Measurements from ENCODE around the gene BCL2L12.

BCL2L12 gene

DNA sequence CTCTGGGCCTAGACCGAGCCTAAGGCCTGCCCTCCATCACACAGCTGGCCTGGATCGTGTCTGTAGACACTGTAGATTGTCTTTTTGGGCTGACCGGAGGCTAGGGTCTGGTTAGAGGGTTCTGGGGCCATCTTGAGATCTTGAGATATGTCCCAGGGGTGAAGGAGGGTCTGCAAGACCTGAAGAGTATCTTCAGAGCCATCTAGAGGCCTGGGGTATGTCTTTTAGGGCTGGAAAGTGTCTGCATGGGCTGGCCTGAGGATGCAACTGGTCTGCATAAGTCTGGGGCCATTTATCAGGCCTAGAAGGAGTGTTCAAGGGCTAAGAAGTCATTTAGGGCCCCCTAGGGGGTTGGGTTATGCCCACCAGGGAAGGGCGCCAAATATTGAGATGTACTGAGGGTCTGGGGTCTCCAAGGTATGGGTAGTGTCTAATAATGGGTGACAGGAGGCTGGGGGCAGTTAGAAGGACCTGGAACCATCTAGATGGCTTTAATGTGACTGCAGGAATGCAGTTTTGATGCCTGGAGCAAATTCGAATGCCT is 23.2 kb upstream of the BCL2L12 start:
- no peak for DNase-seq

DNA sequence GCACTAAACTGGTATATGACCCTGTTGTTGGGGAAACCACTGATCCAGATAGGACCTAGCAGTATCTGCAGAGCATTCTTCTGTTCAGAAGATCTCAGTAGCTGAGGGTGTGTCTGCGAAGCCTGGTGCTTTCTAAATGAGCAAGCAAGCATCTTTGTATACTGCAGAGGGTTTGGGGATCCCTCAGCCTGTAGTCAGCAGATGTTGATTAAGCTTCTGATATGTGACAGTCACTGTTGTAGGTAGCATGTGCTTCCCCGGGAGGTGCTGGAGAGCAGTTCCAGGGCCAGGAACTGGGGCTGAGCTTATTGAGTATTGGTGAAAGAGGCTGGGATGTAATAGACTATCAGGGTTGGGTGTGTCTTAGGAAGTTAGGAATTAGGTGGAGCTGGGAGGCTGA is 22.3 kb upstream of the BCL2L12 start:
- DNase-seq: no peak

DNA sequence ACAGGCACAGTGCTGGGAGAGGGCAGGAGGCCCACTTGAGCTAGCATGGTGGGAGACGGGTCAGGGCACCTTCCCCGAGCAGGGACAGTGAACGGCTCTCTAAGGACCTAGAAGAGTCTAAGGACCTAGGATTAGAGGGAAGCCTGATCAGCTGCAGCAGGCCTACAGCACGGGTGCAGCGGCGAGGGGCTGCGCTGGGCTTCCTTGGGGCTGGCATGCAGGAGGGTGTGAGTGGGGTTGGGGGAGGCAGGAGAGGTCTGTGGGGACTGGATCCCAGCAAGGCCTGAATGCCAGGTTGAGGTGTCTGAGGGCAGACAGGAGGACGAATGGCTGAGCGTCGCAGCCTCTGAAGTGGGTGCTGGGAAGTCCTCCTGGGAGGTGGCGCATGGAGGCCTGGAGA is 20.1 kb upstream of the BCL2L12 start:
- DNase-seq: no peak

DNA sequence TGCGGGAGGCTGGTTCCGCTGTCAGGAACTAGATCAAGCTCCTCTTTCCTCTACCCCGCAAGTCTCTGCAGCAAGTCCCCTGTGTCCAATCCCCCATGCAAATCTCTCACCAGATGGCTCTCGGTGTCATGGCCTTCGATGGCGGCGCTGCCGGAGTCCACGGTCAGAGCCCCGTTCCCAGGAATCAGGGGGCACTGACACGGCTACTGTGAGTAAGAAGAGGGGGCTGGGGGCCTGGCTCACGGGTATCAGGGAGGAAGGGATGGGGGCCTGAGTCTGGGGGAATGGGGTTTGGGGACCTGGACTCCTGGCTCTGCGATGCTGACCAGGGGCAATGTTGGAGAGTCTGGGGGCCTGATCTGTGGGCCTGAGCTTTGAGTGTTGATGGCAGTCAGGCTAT is 19.7 kb upstream of the BCL2L12 start:
- no peak for DNase-seq

DNA sequence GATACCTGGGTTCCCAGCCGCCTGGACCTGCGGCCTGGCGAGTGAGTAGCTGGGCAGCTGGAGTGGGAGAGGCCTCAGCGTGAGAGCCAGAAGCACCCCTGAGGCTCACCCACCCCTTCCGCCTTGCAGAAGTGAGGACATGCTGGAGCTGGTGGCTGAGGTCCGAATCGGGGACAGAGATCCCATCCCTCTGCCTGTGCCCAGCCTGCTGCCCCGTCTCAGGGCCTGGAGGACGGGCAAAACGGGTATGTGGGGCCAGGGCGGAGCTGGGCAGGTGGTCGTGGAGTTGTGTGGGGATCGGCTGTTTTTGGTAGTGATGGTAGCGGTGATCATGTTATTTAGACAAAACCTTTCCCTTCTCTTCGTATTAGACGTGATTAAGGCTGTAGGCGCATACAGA is 19.1 kb upstream of the BCL2L12 start:
- DNase-seq: no peak

DNA sequence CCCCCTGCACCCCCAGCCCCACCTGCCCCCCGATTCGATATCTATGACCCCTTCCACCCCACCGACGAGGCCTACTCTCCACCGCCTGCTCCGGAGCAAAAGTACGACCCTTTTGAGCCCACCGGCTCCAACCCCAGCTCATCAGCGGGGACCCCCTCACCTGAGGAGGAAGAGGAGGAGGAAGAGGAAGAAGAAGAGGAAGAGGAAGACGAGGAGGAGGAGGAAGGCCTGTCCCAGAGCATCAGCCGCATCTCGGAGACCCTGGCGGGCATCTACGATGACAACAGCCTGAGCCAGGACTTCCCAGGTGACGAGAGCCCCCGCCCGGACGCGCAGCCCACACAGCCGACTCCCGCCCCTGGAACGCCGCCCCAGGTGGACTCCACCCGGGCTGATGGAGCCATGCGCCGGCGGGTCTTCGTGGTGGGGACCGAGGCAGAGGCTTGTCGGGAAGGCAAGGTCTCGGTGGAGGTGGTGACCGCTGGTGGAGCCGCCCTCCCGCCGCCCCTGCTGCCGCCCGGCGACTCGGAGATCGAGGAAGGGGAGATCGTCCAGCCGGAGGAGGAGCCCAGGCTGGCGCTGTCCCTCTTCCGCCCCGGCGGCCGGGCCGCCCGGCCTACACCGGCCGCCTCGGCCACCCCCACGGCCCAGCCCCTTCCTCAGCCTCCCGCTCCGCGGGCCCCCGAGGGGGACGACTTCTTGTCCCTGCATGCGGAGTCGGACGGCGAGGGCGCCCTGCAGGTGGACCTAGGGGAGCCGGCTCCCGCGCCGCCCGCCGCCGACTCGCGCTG is 14.5 kb upstream of the BCL2L12 start:
- no peak for DNase-seq

DNA sequence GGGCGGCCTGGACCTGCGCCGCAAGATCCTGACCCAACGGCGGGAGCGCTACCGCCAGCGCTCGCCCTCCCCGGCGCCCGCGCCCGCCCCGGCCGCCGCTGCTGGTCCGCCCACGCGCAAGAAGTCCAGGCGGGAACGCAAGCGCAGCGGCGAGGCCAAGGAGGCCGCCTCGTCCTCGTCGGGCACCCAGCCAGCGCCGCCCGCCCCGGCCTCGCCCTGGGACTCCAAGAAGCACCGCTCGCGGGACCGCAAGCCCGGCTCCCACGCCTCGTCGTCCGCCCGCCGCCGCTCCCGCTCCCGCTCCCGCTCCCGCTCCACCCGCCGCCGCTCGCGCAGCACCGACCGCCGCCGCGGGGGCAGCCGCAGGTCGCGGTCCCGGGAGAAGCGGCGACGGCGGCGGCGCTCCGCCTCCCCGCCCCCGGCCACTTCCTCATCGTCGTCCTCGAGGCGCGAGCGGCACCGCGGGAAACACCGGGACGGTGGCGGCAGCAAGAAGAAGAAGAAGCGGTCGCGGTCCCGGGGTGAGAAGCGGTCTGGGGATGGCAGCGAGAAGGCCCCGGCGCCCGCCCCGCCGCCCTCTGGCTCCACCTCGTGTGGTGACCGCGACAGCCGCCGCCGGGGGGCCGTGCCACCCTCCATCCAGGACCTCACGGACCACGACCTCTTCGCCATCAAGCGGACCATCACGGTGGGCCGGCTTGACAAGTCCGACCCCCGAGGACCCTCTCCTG is 13.7 kb upstream of the BCL2L12 start:
- no peak for DNase-seq

DNA sequence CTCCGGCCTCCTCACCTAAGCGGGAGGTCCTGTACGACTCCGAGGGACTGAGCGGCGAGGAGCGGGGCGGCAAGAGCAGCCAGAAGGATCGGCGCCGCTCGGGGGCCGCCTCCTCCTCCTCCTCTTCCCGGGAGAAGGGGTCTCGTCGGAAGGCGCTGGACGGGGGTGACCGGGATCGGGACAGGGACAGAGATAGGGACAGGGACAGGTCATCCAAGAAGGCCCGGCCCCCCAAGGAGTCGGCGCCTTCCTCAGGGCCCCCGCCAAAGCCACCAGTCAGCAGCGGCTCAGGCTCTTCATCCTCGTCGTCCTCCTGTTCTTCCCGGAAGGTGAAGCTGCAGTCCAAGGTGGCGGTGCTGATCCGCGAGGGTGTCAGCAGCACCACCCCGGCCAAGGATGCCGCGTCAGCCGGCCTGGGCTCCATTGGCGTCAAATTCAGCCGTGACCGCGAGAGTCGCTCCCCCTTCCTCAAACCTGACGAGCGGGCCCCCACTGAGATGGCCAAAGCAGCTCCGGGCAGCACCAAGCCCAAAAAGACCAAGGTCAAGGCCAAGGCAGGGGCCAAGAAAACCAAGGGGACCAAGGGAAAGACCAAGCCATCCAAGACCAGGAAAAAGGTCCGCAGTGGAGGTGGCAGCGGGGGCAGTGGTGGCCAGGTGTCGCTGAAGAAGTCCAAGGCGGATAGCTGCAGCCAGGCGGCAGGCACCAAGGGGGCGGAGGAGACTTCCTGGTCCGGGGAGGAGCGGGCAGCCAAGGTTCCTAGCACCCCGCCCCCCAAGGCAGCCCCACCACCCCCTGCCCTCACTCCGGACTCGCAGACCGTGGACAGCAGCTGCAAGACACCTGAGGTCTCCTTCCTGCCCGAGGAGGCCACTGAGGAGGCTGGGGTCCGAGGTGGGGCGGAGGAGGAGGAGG is 12.9 kb upstream of the BCL2L12 start:
- no peak for DNase-seq

DNA sequence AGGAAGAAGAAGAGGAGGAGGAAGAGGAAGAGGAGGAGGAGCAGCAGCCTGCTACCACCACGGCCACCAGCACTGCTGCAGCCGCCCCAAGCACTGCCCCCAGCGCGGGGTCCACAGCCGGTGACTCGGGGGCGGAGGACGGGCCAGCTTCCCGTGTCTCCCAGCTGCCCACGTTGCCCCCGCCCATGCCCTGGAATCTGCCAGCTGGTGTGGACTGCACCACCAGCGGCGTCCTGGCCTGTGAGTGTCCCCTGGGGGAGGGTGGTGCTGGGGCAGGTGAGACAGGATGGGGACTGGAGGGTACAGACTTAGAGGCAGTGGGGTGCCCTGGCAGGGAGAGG is 12.3 kb upstream of the BCL2L12 start:
- no peak for DNase-seq

DNA sequence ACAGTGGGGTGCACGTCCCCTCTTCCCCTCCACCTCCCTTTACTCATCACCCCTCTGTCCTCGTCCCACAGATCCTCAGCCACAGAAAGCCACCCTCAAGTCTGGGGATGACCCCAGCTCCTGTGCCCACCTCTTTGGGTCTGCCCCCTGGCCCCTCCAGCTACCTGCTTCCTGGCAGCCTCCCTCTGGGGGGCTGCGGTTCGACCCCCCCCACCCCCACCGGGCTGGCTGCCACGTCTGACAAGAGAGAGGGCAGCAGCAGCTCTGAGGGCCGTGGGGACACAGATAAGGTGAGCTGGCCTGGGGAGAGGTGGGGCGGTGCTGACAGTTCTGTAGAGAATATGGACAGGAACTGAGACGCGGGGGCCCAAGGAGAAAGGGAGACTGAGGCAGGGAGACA is 11.2 kb upstream of the BCL2L12 start:
- DNase-seq: no peak

DNA sequence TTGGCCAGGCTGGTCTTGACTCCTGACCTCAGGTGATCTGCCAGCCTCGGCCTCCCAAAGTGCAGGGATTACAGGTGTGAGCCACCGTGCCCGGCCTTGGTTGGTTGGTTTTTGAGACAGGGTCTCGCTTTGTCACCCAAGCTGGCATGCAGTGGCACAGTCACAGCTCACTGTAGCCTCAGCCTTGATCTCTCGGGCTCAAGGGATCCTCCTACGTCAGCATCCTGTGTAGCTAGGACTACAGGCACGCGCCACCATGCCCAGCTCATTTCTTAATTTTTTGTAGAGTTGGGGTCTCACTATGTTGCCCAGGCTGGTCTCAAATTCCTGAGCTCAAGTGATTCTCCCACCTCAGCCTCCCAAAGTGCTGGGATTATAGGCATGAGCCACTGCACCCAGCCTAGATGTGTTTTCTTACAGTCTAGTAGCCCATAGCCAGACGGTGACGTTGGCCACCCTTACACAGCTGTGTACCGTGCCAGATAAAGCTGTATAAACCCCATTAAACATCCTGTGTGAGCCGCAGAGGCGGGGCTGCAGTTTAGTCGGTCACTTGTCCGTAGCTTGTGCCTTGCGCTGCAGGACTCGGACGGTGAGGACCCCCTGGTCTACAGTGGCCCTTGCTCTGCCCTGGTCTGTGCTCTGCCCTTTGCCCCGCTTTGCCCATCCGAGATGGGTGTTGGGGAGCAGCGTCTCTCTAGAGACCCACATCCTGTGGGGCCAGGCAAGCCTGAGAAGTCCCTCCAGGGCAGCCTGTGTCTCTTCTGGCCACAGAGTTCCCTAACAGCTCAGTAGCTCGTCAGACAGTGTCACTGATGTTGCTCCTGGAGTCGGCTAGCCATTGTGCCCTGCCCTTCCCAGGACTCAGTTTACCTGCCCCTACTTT is 9.9 kb upstream of the BCL2L12 start:
- no peak for DNase-seq

DNA sequence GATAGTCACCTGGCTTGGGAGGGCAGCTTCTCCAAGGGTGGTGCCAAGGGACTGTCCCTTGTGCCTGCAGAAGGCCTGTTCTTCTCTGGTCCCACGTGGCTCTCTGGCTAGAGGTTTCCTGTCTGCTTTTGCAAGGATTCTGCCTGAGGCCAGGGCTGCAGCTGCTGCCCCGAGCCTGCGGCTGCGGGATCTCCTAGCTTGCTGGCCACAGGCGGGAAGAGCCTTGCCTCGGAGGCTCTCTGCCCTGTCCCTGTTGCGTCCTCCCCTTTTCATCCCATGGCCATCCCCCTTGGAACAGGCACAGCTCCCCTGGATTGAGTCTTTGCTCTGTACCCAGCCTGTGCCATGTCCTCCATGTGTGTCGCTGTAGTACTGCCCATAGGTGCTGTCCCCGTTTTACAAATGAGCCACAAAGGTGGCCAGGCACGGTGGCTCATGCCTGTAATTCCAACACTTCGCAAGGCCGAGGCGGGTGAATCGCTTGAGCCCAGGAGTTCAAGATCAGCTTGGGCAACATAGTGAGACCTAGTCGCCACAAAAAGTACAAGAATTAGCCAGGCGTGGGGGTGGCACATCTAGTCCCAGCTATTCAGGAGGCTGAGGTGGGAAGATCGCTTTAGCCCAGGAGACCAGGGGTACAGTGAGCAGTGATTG is 9.2 kb upstream of the BCL2L12 start:
- no peak for DNase-seq

DNA sequence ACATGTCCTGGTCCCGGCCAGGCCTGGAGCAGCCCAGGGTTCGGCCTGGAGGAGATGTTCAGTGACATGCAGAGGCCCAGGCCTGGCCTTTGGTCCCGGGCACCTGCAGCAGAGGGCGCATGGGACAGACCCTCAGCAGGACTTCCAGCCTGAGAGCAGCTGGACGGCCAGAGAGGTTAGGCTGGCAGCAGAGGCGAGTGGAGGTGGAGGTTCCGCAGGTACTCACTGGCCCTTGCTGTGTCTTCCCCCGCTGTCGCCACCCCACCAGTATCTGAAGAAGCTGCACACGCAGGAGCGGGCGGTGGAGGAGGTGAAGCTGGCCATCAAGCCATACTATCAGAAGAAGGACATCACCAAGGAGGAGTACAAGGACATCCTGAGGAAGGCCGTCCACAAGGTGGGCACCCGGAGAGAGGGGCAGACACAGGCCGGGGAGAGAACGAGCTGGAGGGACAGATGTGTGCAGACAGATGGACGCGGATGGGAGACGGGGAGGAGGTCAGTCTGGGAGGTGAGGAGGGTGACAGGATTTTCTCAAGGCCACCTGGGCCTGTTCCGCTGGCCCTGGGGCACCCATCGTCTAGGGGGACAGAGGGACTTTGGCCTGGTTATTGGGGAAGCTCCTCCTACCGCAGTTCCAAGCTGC is 8.1 kb upstream of the BCL2L12 start:
- DNase-seq: no peak

DNA sequence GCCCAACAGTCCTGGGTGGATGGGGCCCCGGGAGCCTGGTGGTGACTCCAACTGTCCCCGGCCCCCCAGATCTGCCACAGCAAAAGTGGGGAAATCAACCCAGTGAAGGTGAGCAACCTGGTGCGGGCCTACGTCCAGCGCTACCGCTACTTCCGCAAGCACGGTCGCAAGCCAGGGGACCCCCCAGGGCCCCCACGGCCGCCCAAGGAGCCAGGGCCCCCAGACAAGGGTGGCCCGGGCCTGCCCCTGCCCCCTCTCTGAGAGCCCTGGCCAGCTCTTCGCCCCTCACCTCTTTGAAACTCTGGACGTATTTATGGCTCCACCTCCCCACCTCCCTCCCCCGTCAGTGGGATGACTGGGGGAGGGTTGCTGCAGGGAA is 7.6 kb upstream of the BCL2L12 start:
- DNase-seq: no peak

DNA sequence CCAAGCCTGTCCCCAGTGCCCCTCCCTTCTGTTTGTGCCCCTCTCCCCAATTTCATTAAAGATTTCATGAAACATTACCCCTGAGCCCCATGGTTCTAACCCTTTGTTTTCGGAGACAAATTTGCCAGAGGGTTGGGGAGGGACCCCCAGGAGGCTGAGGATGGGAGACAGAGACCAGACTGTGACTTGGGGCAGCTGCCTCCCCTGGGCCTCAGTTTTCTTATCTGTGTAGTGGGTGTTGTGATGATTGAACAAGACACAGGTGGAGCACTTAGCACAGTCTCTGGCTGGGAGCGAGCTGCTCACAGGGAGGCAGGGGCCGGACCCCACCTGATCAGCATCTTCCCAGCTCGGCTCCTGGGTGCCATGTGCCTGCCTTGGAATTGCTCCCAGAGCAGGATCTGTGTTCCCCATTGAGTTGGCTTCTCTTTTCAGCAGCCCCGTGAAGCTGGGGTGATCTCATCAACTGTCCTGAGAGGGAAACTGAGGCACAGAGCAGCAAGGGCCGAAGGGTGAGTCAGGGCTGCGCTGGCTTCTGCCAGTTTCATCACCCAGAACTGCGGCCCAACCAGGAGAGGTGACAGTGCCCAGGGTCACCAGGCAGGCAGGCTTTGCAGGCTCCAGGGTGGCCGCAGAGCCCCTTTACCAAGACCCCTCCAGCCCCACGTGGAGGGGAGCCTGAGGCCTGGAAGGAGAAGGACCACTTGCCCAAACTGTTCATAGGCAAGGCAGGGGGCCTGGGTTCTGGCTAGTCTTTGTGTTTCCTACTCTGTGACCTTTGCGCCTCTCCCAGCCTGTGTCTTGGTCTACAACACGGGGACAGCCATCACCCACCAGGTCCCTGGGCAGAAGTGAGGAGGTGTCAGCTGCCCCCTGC is 6.9 kb upstream of the BCL2L12 start:
- DNase-seq: no peak

DNA sequence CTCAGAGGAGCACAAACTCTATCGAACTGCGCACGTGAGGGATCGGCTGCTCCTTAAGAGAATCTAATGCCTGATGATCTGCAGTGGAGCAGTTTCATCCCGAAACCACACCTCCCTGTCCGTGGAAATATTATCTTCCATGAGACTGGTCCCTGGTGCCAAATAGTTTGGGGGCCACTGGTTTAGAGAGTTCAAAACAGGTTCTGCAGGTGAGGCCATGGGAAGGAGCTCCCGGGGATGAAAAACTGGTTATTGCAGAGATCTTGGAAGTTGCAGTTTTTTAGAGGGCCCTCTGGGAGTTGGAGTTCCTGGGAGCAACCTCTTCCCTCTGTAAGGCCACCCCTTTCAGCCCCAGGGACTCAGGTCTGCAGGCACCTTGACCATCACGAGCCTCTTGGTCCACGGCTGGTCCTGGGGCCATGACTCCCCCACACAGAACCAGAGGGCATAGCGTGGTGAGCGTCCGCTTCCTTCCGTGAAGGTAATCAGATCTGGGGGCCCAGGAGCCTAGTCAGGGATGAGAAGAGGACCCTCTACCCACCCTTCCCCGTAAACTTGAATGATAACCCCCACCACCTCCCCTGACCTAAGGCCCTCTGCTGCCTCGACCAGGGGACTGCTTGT is 5.3 kb upstream of the BCL2L12 start:
- no peak for DNase-seq

DNA sequence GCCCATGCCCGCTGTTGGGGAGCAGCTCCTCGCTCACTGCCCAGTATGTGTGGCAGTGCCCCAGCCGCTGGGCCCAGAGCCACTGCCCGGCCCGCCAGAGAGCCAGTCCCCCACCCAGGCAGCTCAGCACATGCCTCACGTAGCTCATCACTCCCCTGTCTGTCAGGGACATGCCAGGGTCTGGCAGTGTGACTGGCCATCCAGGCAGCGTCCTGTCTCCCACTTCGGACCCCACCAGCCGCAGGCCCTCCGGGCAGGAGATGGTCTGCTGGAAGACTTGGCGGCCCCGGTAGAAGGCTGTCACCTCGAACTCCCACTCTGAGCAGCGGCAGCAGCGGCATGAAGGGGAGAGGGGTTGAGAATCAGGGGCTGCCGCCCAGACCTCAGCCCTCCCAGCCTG is 3.7 kb upstream of the BCL2L12 start:
- no peak for DNase-seq

DNA sequence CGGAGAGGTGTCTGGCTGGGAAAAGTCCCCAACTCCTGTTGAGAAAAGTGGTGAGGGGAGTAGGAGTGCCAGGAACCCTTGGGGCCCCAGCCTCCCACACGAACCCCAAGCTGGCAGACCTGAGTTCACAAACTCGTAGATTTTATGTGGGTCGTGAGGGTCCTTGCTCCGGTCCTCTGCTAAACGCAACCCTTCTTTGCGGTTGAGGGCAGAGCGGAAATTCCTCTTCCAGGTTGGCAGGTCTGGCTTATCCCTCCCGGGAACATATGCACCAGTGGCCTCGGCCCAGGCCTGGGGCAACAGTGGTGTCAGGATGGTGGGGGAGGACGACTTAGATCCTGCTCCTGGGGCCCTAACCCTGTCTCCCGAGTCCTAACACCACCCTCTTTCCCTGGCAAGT is 2.5 kb upstream of the BCL2L12 start:
- DNase-seq: no peak

DNA sequence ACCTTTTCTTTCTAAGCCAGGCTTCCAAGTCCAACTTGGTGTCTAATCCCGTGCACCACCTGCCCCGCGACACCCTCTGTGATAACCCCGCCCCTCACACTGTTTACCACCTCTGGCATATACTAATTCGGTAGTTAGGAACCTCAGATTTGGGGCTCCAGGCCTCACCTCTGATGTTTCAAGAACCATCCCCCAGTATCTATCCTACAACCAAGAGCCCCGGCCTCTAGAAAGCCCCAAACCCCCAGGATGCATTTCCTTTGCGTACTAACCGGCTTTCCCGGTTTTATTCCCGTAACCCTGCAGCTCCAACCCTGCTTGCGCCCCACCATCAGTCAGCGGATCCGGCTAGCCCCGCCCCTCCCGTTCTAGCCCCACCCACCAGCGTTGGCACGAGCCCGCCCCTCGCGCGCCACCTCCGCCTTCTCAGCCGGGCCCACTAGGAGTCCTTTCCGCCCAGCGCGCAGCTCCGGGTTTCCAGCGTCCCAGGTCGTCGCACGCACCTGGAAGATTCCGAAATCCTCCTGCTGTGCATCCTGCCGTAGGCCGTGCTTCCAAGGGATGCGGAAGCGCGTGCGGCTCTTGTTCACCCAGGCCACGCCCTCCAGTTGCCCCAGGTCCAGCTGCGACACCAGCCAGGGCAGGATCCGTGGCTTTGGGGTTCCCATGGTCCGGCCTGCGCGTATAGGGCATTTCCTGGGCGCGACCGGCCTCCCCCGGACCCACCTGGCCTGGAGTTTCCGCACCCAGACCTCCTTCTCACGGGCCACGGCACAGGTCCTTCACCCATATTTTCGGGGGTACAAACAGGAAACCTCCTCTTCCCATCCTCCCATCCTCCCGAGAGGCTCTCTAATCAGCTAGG is 1.3 kb upstream of the BCL2L12 start:
- DNase-seq: peak; percentile 34
